ENCODE data around the gene C1QTNF6.

The C1QTNF6 gene

DNA sequence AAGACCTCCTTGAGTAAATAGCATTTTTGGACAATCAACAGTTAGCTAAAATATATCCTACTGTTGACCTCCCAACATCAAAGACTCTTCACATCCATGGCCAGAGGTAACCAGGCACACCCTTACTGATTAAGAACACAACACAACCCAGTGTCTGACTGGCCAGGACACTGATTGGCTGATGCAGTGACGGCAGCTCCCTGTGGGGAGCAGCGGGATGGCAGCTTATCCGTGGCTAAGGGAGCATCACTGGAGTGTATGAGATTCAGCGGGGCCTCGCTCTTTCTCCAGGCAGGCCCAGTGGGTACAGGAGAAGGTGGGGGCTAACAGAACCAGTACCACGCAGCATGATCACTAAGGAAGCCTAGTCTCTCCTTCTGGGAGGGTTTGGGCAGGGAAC, 28.0 kb downstream of the C1QTNF6 start:
- no peak for DNase-seq

DNA sequence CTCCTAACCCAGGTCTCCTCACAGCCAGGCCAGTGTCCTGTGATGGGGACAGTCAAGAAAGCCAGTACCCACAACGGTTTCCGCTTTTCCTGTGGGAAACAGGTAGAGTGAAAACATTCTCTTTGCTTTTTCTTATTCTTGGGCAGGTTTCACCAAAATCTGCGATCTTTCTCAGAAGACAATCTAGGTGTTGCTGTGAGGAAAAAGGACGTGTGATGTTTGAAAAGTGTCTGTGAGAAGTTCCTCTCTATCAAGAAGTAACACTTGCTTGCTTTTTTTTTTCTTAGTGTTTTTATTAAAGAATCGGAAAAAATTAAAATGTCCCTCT, 29.1 kb downstream of the C1QTNF6 start:
- DNase-seq = no peak

DNA sequence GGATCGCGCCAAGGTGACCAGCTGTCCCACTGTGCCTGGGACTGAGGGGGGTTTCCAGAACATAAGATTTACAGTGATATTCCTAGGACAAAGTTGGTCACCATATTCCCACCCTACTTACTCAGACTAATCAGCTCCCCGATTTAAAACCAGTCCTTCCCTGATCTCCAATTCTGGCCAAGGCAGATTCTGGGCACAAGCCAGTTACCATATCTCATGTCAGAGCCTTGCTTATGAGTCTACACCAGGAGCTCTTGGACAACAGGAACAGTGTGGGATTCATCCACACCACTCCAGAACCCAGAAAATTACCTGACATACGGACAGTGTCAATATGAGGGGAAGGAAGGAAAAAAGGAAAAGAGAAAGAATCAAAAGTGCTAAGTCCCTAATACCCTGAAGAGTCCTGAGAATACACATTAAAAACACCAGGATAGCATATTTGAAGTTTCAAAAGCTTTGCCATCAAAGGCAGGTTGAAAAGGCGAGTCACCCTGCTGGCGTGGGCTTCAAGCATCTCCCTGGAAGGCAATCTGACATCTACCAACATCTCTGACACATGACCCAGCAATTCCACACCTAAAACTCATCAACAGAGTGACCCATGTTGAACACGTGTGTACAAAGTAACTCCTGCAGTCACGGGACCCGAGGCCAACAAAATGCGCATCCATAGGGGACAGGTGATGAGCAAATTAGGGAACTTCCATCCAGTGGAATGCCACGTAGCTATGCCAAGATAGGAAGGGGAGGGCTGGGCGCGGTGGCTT, 30.3 kb downstream of the C1QTNF6 start:
- no peak for DNase-seq

DNA sequence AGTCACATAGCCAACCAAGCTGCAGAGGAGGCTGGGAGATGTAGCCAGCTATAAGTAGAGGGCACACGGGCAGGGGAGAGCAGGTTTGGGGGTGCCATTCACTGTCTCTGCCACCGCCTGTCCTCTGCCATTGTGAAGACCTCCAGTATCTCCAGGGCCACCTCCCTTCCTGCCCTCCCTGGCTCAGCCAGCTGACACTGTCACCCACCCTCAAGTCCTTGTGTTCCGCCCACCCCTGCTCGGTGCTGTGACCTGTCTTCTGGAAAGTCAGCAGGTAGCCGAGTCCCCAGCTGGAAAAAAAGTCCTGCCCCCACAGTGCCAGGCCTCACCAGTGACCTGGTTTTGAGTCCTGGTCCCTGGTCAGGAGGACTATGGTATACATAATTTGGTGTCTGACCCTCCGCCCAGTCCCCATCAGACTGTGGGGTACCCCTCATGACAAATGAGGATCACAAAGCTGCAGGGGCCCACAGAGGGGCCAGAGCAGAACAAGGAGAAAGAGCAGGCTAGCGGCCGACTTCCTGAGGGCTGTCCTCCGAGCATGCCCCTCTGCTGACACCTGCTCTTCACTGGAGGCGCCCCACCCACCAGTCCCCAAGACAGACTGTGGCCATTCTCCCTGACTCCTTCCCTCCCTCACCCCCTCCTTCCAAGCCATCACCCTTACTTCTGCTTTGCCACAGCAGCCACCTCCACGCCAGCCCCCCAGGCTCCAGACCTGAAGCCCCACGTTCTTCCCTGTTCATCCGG, 31.2 kb downstream of the C1QTNF6 start:
- DNase-seq = no peak

DNA sequence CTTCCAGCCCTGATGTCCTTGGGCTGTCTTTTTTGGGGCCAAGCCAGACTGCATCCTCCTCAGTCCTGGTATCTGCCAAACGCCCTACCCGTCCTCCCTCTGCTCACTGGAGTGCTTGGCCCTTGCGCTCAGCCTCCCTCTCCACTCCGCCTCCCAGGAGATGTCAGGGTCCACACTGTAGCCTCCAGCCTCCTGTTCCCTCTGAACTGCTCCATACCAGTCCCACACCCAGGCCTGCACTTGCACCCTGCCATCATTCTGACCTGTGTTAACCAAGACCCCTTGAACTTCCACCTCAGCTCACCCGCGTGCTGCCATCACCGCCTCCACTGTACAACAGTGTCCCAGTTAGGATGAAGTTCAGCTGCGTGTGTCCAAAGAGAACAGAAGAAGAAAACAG, 32.1 kb downstream of the C1QTNF6 start:
- DNase-seq = no peak

DNA sequence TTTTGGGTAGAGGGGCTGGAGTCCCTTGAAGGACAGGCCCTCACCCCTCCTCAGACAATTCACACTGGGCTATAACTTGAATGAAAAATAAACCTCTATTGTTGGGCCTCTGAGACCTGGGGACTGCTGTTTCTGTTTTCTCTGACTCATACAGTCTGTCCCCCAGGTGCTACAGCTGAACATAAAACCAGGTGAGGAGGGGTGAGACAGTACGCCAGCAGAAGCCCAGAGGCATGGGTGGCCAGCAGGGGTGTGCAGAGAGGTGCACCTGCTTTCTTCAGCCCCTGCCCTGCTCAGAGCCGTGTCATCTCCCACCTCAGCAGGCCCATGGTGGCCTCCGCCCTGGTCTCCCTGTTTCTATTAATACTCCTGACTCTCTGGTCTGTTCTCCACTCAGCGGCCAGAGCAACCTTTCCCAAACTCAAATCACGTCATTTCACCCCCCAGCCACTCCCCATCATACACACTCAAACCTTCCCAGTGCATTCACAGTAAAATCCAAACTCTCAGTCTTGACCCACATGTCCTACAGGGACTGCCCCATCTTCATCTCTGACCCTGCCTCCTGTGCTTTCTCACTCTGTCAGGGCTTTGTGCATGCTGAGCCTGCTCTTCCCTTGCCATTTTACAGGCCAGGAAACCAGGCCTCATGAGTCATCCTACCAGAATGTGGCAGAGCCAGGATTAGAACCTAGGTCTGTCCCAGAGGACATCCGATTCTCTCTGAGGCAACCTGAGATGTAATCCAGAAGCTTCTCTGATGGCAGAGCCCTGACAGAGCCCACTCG, 32.9 kb downstream of the C1QTNF6 start:
- no peak for DNase-seq

DNA sequence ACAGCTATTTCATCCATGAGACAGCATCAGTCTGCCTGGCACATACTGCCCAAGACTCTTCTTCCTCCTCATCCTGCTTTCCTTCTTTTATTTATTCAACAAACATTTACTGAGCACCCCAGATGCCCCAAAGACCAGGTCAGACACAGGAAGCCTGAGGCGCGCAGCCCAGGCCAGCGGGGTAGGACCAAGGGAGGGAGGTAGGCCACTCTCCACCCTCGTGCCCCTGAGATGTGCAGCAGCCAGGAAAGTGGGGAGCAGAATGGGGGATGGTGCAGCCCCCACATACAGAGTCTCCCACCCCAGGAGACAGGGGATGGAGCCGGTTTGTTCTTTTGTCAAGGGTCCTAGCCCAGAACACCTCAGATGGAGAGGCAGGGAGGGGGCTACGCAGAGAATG, 34.1 kb downstream of the C1QTNF6 start:
- no peak for DNase-seq

DNA sequence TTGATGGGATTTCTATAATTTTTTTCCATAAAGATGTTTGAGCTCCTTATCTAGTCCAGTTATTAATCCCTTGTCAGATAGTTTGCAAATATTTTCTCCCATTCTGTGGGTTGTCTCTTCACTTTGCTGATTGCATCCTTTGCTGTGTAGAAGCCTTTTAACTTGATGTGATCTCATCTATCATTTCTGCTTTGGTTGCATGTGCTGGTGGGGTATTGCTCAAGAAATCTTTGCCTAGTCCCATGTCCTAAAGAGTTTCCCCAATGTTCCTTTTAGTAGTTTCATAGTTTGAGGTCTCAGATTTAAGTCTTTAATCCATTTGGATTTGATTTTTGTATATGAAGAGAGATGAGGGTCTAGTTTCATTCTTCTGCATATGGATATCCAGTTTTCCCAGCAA, 36.6 kb downstream of the C1QTNF6 start:
- no peak for DNase-seq

DNA sequence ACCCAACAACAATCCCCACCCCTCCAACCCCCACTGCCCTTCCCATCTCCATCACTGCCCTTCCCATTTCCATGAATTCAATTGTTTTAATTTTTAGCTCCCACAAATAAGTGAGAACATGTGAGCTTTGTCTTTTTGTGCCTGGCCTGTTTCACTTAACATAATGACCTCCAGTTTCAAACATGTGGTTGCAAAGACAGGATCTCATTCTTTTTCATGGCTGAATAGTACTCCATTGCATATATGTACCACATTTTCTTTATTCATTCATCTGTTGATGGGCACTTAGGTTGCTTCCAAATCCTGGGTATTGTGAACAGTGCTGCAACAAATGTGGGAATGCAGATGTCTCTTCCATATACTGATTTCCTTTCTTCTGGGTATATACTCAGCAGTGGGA, 37.3 kb downstream of the C1QTNF6 start:
- DNase-seq = no peak

DNA sequence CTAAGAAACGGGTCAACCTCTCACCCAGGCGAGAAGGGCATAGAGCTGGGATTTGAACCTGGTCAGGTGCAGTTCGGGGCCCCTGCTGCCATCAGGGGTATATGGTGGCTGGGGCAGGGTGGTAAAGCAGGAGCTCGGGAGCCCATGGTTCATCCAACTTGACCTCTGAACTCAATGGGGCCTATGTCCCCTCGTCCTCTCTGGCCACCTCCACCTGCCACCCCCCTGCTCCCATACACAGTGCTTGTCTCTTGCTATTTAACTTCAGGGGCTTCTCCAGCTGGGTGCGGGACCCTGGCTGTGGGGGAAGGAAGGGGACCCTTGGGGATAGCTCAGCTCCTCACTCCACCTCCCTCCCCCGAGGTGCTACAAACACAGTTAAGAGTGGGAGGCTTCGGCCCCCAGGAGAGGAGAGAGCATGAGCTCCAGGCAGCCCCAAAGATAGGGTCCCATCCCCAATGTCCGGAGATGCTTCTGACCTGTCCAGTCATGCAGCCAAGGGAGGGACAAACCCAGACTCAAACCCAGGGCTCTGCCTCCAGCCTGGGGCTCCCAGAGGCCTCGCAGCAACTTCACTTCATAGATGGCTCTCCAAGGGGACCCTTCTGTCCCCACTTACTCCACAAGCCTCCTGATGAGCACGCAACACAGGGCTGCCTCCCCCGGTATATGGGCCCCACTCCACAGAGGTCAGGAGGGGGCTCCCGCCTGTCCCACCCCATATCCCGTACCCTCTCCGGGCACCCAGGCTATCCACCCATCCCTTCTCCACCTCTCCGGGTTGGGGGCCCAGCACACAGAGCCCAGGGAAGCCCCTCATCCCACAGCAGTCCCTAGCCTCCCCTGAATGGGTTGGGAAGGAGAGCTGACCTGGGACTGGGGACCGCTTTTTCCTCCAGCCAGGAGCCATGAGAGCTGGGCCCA, 39.0 kb downstream of the C1QTNF6 start:
- no peak for DNase-seq

DNA sequence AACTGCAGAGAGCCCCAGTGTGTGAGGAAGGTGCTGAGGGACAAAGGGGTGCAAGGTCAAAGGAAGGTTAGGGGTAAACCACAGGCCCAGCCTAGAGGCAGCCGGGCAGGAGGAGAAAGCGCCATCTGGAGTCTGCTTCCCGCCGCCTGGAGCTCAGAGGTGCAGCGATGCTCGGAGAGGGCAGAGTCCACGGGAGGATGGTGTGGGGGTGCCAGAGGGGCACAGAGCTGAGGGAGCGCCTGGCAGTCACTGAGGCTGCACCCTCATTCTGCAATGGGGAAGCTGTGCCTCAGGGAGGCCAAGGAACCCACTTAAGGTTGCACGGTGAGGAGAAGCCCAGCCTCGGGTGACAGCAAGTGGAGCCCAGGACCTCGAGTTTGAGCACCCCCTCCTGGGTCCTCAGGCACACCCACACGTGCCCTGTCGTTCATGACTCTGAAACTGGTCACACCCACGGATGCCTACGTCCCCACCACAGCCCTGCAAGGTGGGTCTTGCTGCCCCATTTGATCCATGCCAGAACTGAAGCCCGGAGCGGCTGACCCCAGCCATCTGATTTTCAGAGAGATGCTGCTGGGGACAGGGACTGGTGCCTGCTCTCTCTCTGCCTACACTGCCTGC, 39.9 kb downstream of the C1QTNF6 start:
- DNase-seq = no peak

DNA sequence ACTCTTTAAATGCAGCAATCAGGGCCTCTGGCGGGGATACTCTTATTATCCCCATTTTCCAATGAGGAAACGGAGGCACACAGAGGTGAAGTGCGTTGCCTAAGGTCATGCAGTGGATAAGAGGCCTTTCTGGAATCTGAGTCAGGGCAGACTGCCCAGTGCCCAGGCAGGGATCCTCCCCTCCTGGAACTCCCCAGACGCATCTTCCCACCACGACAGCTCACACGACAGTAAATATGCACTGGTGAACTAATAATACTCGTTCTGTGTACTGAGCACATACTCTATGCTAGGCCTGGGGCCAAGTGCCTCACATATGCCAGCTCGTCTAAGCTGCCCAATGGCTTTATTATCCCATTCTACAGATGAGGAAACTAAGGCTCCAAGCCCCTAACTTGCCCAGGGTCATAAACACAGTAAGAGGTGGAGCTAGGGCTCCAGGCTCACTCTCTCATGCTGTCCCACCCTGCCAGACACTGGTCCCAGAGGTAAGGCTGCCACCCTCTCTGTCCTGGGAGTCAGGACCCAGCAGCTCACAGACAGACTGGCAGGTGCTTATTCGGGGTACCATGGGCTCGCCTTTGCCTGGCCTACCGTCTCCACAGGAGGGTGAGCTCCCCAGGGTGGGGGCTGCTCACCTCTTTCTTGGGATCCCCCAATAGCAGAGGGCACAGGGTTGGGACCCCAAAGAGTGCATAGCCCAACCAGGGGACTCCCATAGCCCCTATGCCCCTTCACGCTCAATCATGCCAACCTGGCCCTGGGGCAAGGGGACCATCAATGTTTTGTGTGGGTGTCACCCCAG, 40.7 kb downstream of the C1QTNF6 start:
- no peak for DNase-seq

DNA sequence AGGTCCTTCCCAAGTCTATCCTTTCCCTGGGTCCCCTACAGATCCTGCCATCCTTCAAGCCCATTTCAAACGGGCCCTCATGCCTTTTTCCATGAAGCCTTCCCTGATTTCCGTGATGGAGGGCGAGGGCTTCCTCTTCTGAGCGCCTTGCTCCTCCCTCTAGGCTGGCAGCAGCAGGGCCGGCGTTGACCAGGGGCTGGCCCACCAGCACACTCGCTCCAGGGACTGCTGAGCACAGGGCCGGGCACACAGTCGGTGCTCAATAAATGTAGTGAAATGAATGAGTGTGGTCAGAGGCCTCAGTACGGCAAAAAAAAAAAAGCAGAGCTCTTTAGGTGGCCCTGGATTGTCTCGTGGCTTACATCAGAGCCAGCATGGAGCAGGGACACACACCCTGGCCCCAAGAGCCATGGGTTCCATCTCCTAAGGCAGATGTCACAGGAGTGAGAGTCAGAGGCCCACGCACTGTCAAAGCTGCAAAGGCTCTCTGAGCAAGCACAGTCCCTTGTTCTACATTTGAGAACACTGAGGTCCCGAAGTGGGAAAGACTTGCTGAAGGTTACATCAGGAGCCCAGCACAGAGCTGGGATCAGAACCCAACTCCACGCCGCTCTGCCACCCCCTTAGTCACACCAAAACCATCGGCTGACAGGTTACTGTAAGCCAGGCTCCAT, 41.4 kb downstream of the C1QTNF6 start:
- no peak for DNase-seq

DNA sequence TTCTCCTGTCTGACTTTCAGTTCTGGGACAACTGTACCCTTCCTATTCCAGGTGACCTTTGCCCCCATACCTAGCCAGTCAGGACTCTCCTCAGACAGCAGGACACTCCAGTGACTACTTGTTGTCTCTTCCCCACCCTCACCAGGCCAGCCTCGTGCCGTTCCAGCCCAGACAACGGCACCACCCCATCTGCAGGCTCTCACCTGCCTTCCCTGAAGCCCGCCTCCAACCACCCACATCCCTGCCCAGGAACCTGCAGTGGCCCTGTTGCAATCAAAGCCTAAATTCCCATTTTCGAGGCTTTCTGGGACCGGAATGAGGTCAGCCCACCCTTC, 42.0 kb downstream of the C1QTNF6 start:
- DNase-seq = no peak

DNA sequence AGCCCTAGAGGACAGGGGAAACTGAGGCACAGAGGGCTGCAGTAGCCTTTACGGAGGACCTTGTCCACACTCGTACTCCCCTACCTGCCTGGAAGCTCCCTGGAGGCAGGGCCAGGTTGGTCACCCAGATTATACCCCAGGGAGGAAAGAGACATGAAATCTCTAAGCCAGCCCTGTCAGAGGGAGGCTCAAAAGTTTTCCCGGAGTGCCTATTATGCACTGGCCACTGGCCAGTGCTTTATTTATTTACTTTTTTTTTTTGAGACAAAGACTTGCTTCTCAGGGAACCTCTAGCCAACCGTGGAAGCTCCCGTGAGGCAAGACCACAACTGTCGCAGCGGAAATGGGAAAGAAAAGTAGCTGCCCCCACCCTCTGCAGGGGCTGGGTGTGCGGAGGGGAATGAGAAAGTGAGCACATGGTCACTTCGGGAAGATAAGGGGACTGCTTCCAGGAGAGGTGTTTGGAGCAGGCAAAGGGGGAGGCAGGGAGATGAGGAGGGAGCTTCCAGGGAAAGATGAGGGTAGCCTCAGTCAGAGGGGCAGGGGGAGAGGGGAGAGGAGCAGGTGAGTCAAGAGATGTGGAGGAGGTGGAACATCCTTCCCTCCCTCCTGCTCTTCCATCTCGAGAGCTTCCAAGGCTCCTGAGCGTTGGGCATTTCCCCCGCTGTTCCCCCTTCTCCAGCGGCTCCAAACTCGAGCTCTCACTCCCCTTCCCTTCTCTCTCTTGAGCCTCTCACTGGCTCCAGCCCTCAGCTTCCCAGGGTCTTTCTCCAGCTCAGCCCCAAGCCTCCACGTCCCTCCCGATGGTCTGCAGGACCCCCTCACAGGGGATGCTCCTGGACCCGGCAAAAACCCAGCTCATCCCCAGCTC, 42.6 kb downstream of the C1QTNF6 start:
- no peak for DNase-seq

DNA sequence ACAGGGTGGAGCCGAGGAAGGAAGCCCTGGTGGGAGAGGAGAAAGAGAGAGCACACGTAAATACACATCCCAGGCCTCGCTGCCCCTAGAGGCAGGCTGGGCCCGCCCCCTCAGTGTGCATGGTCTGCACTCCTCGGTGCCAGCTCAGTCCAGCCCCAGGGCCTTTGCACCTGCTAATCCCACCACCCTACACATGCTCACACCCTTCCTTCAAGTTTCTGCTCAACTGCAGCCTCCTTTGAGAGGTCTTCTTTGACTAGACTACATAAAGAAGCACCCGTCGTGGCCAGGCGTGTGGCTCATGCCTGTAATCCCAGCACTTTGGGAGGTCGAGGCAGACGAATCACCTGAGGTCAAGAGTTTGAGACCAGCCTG, 43.9 kb downstream of the C1QTNF6 start:
- no peak for DNase-seq

DNA sequence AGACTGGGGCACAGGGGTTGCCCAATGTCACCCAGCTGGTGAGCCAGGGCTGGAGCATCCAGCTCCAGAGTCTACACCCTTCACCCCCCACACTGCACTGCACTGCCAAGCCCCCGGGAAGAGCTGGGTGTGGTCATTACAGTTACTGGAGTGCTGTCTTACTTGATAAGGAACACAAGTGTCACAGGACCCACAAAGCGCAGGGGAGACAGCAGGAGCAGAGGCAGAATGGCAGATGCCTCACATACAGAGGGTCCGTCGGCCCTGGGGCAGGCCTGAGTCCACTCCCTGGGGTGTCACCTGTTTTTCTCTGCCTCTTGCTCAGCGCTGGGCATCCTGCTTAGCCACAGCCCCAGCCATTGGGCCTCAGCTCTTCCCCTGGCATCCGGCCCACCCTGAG, 46.1 kb downstream of the C1QTNF6 start:
- no peak for DNase-seq

DNA sequence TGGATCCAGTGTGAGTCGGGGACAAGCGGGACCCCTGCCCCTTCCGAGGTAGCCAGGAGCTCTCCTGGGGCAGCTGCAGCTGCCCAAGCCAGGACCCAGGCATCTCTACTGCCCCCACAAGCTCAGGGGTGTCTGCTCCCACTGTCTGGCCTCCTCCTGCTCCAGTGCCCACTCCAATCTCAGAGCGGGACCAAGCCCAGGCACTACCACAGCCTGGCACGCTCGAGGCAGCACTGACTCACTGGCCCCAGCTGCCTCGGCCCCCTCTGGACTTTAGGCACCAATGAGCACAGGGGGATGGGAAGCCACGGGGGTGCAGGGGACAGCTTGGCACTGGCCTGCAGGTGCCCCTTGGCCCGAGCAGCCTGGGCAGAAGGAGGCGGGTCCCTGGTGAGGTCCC, 46.6 kb downstream of the C1QTNF6 start:
- no peak for DNase-seq

DNA sequence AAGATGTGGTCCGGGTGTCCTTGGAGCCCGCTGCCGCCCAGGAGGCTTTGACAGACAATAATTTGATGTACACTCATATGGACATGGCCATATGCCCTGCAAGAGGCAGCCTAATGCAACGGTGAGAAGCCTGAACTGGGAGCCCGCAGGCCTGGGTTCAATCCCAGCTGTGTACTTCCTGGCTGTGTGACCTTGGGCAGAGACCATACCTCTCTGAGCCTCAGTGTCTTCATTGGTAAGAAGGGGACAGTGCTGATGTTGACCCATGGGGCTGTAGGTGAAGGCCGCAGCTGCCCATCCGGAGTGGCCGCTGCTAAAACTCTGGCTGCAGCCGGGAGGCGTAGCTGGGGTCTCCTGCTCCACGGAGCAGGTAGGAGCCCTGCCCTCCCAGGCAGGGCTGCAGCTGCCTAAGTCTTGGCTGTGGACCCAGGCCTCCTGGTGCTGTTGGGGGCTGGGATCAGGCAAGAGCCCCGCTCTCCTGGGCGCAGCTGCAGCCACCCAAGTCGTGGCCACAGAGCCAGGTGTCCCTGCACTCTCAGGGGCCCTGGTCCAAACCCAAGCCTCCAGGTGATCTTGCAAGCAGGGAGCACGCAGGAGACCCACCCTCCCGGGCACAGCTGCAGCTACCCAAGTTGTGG, 47.2 kb downstream of the C1QTNF6 start:
- DNase-seq = no peak

DNA sequence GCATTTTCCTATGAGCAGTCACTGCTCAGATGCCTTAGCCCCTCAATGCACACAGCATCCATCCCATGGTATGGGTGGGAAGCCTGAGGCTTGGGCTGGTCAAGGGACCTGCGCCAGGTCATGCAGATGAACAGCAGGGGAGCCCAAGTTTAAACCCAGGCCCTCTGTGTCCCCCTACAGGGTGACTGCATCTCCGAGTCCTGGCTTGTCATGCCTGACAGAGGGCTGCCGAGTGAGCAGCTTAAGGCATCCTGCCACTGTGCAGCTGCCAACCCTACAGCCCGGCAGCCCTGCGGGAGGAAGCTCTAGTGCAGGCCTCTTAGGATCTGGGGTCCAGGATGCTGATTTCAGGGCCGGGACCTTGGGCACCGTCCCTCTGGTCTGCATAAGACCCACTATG, 48.3 kb downstream of the C1QTNF6 start:
- DNase-seq = no peak
